Measurements from ENCODE around the gene PMPCA.
"Not testable (repeated sequence)": the region's sequence is repeated elsewhere in the genome, so short reads cannot be mapped to it uniquely, and the experiment has no call there.

The PMPCA gene

GRCh38 chr9:136412962-136413361, 2.5 kb downstream of the PMPCA start:
- no peak for DNase-seq (ENCODE audit: low spot score)

- DNase-seq (ENCODE audit: low spot score): no peak
Measured at GRCh38 chr9:136416427-136416826, 6.0 kb downstream of the PMPCA start.

- DNase-seq (ENCODE audit: low spot score): no peak
Measured at GRCh38 chr9:136416914-136417313, 6.5 kb downstream of the PMPCA start.

GRCh38 chr9:136418182-136419091, 8.0 kb downstream of the PMPCA start:
- no peak for DNase-seq (ENCODE audit: low spot score)

GRCh38 chr9:136419092-136419420, 8.6 kb downstream of the PMPCA start:
- DNase-seq (ENCODE audit: low spot score): no peak

- DNase-seq (ENCODE audit: low spot score): no peak
Measured at GRCh38 chr9:136421791-136422190, 11.3 kb downstream of the PMPCA start.

GRCh38 chr9:136422876-136423275, 12.4 kb downstream of the PMPCA start:
- no peak for DNase-seq (ENCODE audit: low spot score)

- no peak for DNase-seq (ENCODE audit: low spot score)
Measured at GRCh38 chr9:136423432-136424146, 13.1 kb downstream of the PMPCA start.

- no peak for DNase-seq (ENCODE audit: low spot score)
Measured at GRCh38 chr9:136424750-136425362, 14.4 kb downstream of the PMPCA start.

GRCh38 chr9:136425367-136425766, 14.9 kb downstream of the PMPCA start:
- DNase-seq (ENCODE audit: low spot score): not testable (repeated sequence)

GRCh38 chr9:136426787-136427186, 16.3 kb downstream of the PMPCA start:
- no peak for DNase-seq (ENCODE audit: low spot score)

GRCh38 chr9:136429075-136429628, 18.7 kb downstream of the PMPCA start:
- no peak for DNase-seq (ENCODE audit: low spot score)

- no peak for DNase-seq (ENCODE audit: low spot score)
Measured at GRCh38 chr9:136429683-136430491, 19.4 kb downstream of the PMPCA start.

GRCh38 chr9:136430588-136431234, 20.3 kb downstream of the PMPCA start:
- DNase-seq (ENCODE audit: low spot score): no peak

GRCh38 chr9:136431782-136432350, 21.4 kb downstream of the PMPCA start:
- no peak for DNase-seq (ENCODE audit: low spot score)

- DNase-seq (ENCODE audit: low spot score): no peak
Measured at GRCh38 chr9:136432591-136432990, 22.1 kb downstream of the PMPCA start.

GRCh38 chr9:136433043-136433715, 22.7 kb downstream of the PMPCA start:
- DNase-seq (ENCODE audit: low spot score): no peak

GRCh38 chr9:136433849-136434579, 23.6 kb downstream of the PMPCA start:
- DNase-seq (ENCODE audit: low spot score): no peak

GRCh38 chr9:136434580-136435169, 24.2 kb downstream of the PMPCA start:
- DNase-seq (ENCODE audit: low spot score): no peak
